ENCODE results near the gene GPR82. TPM values are rescaled to one million over a fixed set of nuclear protein-coding genes. Genes with fewer than 3 reads are reported as not detected.

GPR82 gene
- total RNA-seq, 1 donor from 2014 or later, result not detected

- H3K36me3 ChIP-seq (ENCODE audit: control insufficient read depth, insufficient read depth, low read length), result no peaks in the 10 kb centered on the region
- H3K4me3 ChIP-seq (ENCODE audit: low read depth, low read length), result no peak overlapping the region
- H3K27me3 ChIP-seq (ENCODE audit: control insufficient read depth, insufficient read depth, low read length), result no peaks in the 10 kb centered on the region
- TF ChIP-seq, protein P1, sequence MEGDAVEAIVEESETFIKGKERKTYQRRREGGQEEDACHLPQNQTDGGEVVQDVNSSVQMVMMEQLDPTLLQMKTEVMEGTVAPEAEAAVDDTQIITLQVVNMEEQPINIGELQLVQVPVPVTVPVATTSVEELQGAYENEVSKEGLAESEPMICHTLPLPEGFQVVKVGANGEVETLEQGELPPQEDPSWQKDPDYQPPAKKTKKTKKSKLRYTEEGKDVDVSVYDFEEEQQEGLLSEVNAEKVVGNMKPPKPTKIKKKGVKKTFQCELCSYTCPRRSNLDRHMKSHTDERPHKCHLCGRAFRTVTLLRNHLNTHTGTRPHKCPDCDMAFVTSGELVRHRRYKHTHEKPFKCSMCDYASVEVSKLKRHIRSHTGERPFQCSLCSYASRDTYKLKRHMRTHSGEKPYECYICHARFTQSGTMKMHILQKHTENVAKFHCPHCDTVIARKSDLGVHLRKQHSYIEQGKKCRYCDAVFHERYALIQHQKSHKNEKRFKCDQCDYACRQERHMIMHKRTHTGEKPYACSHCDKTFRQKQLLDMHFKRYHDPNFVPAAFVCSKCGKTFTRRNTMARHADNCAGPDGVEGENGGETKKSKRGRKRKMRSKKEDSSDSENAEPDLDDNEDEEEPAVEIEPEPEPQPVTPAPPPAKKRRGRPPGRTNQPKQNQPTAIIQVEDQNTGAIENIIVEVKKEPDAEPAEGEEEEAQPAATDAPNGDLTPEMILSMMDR (IDR thresholded peaks at IDR 0.05; ENCODE audit: insufficient read depth, low read length, poor library complexity, severe bottlenecking), result no peak
- no peak for DNase-seq (ENCODE audit: low read depth)
Measured at GRCh38 chrX:41703574-41704029, 20.4 kb upstream of the GPR82 start.

DNA sequence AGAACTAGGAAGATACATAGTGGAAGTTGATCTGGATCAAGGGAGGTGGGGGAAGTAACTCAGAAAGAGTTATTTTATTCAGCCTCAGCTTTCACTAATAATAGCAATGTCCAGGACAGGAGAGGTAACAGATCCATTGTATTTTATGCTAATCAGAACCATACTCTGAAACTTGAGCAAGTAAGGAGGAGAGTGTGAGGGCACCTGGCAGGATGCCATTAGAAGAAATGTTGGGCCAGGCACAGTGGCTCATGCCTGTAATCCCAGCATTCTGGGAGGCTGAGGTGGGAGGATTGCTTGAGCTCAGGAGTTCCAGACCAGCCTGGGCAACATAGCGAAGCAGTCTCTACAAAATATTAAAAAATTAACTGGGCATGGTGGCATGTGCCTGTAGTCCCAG lies 18.9 kb upstream of the GPR82 start:
- no peak for DNase-seq (ENCODE audit: low read depth)
- no peak overlapping the region for H3K4me3 ChIP-seq (ENCODE audit: low read depth, low read length)
- H3K27me3 ChIP-seq (ENCODE audit: control insufficient read depth, insufficient read depth, low read length), result no peaks in the 10 kb centered on the region
- TF ChIP-seq, protein P1 (IDR thresholded peaks at IDR 0.05; ENCODE audit: insufficient read depth, low read length, poor library complexity, severe bottlenecking), result no peak
- no peaks in the 10 kb centered on the region for H3K36me3 ChIP-seq (ENCODE audit: control insufficient read depth, insufficient read depth, low read length)

GRCh38 chrX:41705680-41706374 lies 18.2 kb upstream of the GPR82 start:
- H3K27me3 ChIP-seq (ENCODE audit: control insufficient read depth, insufficient read depth, low read length), result no peaks in the 10 kb centered on the region
- H3K36me3 ChIP-seq (ENCODE audit: control insufficient read depth, insufficient read depth, low read length), result no peaks in the 10 kb centered on the region
- TF ChIP-seq, protein P1 (IDR thresholded peaks at IDR 0.05; ENCODE audit: insufficient read depth, low read length, poor library complexity, severe bottlenecking), result no peak
- no peak overlapping the region for H3K4me3 ChIP-seq (ENCODE audit: low read depth, low read length)
- no peak for DNase-seq (ENCODE audit: low read depth)

DNA sequence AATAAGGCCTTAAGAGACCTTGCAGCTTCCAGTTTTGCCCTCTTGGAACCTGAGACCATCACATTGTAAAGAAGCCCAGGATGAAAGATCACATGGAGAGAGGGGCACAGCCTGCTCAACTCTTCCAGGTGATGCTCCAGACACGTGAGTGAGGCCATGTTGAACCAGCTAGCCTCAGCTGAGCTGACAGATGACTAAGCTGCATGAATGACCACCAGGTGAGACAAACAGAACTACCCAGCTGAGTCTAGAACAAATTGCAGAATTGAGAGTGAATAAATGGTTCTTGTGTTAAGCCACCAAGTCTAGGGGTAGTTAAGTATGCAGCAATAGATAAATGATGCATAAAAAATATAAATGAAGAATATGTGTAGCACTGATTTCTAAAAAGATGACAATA lies 16.8 kb upstream of the GPR82 start:
- no peak for DNase-seq (ENCODE audit: low read depth)
- Histone ChIP-seq H3K36me3 (ENCODE audit: control insufficient read depth, insufficient read depth, low read length) (no peaks in the 10 kb centered on the region), H3K4me3 (ENCODE audit: low read depth, low read length) (no peak overlapping the region), H3K27me3 (ENCODE audit: control insufficient read depth, insufficient read depth, low read length) (no peaks in the 10 kb centered on the region)
- TF ChIP-seq, protein P1 (IDR thresholded peaks at IDR 0.05; ENCODE audit: insufficient read depth, low read length, poor library complexity, severe bottlenecking), result no peak

DNA sequence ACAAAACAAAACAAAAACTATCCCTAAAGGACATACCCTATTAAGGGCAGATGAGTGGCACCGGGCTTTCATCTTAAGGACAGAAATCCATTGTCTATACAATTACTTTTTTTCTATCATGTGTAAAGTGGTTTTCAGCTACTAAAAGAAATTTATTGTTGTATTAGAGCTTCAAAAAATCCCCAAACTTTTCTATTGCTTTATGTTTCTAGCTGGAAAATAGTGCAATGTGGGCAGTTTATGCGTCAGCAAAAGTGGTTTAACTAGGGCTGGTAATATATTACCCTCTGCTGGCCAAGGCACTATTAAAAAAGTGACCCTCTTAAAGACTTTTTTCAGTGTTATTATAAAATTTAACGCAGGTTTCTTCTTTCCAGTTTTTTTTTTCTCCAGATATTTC lies 15.5 kb upstream of the GPR82 start:
- DNase-seq (ENCODE audit: low read depth), result no peak
- TF ChIP-seq, protein P1 (IDR thresholded peaks at IDR 0.05; ENCODE audit: insufficient read depth, low read length, poor library complexity, severe bottlenecking), result no peak
- Histone ChIP-seq H3K27me3 (ENCODE audit: control insufficient read depth, insufficient read depth, low read length) (no peaks in the 10 kb centered on the region), H3K36me3 (ENCODE audit: control insufficient read depth, insufficient read depth, low read length) (no peaks in the 10 kb centered on the region), H3K4me3 (ENCODE audit: low read depth, low read length) (no peak overlapping the region)

Measured in kidney epithelial cell (primary cell).